Jurkat, Clone E6-1 (cell line): ENCODE data around the gene CCDC122. TPM values are rescaled to one million over a fixed set of nuclear protein-coding genes. Genes with fewer than 3 reads are reported as not detected.

Experiments
- DNase-seq: peaks from one replicate; pipeline ENCODE4 v3.0.0-alpha.2; 2011; ENCODE audit warnings: low read depth, low spot score
- H3K4me3 ChIP-seq: 2 replicates; pipeline ENCODE4 v1.5.1; 2011; ENCODE audit warnings: mild to moderate bottlenecking, low read length, control low read depth, moderate library complexity
- polyA plus RNA-seq: library from polyadenylated mRNA; unstranded; fragments of >200 nt; gene quantifications from one replicate; pipeline ENCODE4 v1.2.1, GENCODE V29; 2012; ENCODE audit warnings: missing spikeins; ENCODE audit not compliant: insufficient read length, insufficient read depth

The CCDC122 gene
- 0.82 TPM for polyA plus RNA-seq

GRCh38 chr13:43878892-43879754 is at the start of gene CCDC122:
Gene CCDC122, minus strand, starts transcription at chr13:43879740. Its CDS starts 10,364 bp downstream, at chr13:43869376.
- peak; percentile 3 for DNase-seq
- H3K4me3 ChIP-seq = peak within 1 kb of the TSS; percentile 51

- H3K4me3 ChIP-seq = no peak overlapping the region
- no peak for DNase-seq
Measured at GRCh38 chr13:43924549-43925245, 45.2 kb upstream of the CCDC122 start.

GRCh38 chr13:43920965-43921674 is 41.6 kb upstream of the CCDC122 start:
- no peak for DNase-seq
- H3K4me3 ChIP-seq = no peak overlapping the region

GRCh38 chr13:43918636-43919035 is 39.1 kb upstream of the CCDC122 start:
- H3K4me3 ChIP-seq = no peak overlapping the region
- DNase-seq = no peak

- no peak overlapping the region for H3K4me3 ChIP-seq
- no peak for DNase-seq
Measured at GRCh38 chr13:43916828-43917227, 37.3 kb upstream of the CCDC122 start.

GRCh38 chr13:43915451-43915850 is 35.9 kb upstream of the CCDC122 start:
- no peak for DNase-seq
- no peak overlapping the region for H3K4me3 ChIP-seq

- no peak for DNase-seq
- H3K4me3 ChIP-seq = no peak overlapping the region
Measured at GRCh38 chr13:43911871-43912270, 32.3 kb upstream of the CCDC122 start.

- no peak for DNase-seq
- H3K4me3 ChIP-seq = no peak overlapping the region
Measured at GRCh38 chr13:43911278-43911677, 31.7 kb upstream of the CCDC122 start.

- DNase-seq = no peak
- H3K4me3 ChIP-seq = no peak overlapping the region
Measured at GRCh38 chr13:43910856-43911255, 31.3 kb upstream of the CCDC122 start.

GRCh38 chr13:43908156-43909126 is 28.9 kb upstream of the CCDC122 start:
- H3K4me3 ChIP-seq = no peak overlapping the region
- DNase-seq = peak; percentile 34

- H3K4me3 ChIP-seq = no peak overlapping the region
- DNase-seq = peak; percentile 60
Measured at GRCh38 chr13:43905435-43906031, 26.0 kb upstream of the CCDC122 start.

GRCh38 chr13:43895940-43896339 is 16.4 kb upstream of the CCDC122 start:
- H3K4me3 ChIP-seq = no peak overlapping the region
- no peak for DNase-seq

- no peak for DNase-seq
- H3K4me3 ChIP-seq = no peak overlapping the region
Measured at GRCh38 chr13:43894438-43894837, 14.9 kb upstream of the CCDC122 start.

GRCh38 chr13:43884222-43884621 is 4.7 kb upstream of the CCDC122 start:
- no peak overlapping the region for H3K4me3 ChIP-seq
- DNase-seq = no peak

GRCh38 chr13:43883631-43884030 is 4.1 kb upstream of the CCDC122 start:
- no peak overlapping the region for H3K4me3 ChIP-seq
- no peak for DNase-seq

- no peak overlapping the region for H3K4me3 ChIP-seq
- no peak for DNase-seq
Measured at GRCh38 chr13:43881580-43881979, 2.0 kb upstream of the CCDC122 start.

- DNase-seq = no peak
Measured at GRCh38 chr13:43880926-43881325, 1.4 kb upstream of the CCDC122 start.

GRCh38 chr13:43880214-43880855 is 795 bp upstream of the CCDC122 start:
- DNase-seq = no peak
- H3K4me3 ChIP-seq = peak overlapping the region; percentile 51

More at GRCh38 chr13:43880926-43881325, 1.4 kb upstream of the CCDC122 start:
- no peak overlapping the region for H3K4me3 ChIP-seq
